Measurements from ENCODE around the gene CHIT1. TPM values are rescaled to one million over a fixed set of nuclear protein-coding genes. Genes with fewer than 3 reads are reported as not detected.

Gene CHIT1
- total and polyA plus RNA-seq, 9 of the 15 experiments (the other 6 are each of a cell fraction or from before 2014, with no cell fraction given) = not detected

DNA sequence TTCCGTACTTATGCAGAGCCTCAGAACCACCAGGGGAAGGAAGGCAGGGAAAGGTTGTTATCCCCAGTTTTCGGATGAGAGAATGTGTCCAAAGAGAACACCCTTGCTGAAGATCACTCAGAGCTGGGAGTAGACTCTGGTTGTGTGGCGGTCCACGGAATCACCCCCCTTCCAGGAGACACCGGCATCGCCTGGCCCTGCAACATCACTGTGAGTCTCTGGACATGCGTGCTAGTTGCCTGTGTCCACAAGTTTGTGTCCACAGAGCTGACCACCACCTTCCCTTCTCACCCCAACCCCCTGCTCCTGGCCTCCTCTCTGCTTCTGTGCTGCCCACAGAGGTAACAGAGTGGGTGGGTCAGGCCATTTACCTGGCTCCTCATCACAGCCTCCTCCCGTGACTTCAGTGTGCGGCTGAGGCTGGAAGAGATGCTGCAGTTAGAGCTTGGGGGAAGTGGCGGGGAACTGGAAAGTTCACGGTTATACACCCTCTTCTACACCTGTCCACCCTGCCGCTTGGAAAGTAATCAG, 61.2 kb downstream of the CHIT1 start (continued):
- TF ChIP-seq, protein P1, sequence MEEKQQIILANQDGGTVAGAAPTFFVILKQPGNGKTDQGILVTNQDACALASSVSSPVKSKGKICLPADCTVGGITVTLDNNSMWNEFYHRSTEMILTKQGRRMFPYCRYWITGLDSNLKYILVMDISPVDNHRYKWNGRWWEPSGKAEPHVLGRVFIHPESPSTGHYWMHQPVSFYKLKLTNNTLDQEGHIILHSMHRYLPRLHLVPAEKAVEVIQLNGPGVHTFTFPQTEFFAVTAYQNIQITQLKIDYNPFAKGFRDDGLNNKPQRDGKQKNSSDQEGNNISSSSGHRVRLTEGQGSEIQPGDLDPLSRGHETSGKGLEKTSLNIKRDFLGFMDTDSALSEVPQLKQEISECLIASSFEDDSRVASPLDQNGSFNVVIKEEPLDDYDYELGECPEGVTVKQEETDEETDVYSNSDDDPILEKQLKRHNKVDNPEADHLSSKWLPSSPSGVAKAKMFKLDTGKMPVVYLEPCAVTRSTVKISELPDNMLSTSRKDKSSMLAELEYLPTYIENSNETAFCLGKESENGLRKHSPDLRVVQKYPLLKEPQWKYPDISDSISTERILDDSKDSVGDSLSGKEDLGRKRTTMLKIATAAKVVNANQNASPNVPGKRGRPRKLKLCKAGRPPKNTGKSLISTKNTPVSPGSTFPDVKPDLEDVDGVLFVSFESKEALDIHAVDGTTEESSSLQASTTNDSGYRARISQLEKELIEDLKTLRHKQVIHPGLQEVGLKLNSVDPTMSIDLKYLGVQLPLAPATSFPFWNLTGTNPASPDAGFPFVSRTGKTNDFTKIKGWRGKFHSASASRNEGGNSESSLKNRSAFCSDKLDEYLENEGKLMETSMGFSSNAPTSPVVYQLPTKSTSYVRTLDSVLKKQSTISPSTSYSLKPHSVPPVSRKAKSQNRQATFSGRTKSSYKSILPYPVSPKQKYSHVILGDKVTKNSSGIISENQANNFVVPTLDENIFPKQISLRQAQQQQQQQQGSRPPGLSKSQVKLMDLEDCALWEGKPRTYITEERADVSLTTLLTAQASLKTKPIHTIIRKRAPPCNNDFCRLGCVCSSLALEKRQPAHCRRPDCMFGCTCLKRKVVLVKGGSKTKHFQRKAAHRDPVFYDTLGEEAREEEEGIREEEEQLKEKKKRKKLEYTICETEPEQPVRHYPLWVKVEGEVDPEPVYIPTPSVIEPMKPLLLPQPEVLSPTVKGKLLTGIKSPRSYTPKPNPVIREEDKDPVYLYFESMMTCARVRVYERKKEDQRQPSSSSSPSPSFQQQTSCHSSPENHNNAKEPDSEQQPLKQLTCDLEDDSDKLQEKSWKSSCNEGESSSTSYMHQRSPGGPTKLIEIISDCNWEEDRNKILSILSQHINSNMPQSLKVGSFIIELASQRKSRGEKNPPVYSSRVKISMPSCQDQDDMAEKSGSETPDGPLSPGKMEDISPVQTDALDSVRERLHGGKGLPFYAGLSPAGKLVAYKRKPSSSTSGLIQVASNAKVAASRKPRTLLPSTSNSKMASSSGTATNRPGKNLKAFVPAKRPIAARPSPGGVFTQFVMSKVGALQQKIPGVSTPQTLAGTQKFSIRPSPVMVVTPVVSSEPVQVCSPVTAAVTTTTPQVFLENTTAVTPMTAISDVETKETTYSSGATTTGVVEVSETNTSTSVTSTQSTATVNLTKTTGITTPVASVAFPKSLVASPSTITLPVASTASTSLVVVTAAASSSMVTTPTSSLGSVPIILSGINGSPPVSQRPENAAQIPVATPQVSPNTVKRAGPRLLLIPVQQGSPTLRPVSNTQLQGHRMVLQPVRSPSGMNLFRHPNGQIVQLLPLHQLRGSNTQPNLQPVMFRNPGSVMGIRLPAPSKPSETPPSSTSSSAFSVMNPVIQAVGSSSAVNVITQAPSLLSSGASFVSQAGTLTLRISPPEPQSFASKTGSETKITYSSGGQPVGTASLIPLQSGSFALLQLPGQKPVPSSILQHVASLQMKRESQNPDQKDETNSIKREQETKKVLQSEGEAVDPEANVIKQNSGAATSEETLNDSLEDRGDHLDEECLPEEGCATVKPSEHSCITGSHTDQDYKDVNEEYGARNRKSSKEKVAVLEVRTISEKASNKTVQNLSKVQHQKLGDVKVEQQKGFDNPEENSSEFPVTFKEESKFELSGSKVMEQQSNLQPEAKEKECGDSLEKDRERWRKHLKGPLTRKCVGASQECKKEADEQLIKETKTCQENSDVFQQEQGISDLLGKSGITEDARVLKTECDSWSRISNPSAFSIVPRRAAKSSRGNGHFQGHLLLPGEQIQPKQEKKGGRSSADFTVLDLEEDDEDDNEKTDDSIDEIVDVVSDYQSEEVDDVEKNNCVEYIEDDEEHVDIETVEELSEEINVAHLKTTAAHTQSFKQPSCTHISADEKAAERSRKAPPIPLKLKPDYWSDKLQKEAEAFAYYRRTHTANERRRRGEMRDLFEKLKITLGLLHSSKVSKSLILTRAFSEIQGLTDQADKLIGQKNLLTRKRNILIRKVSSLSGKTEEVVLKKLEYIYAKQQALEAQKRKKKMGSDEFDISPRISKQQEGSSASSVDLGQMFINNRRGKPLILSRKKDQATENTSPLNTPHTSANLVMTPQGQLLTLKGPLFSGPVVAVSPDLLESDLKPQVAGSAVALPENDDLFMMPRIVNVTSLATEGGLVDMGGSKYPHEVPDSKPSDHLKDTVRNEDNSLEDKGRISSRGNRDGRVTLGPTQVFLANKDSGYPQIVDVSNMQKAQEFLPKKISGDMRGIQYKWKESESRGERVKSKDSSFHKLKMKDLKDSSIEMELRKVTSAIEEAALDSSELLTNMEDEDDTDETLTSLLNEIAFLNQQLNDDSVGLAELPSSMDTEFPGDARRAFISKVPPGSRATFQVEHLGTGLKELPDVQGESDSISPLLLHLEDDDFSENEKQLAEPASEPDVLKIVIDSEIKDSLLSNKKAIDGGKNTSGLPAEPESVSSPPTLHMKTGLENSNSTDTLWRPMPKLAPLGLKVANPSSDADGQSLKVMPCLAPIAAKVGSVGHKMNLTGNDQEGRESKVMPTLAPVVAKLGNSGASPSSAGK (IDR thresholded peaks at IDR 0.05) = no peak
- TF ChIP-seq, protein P2, sequence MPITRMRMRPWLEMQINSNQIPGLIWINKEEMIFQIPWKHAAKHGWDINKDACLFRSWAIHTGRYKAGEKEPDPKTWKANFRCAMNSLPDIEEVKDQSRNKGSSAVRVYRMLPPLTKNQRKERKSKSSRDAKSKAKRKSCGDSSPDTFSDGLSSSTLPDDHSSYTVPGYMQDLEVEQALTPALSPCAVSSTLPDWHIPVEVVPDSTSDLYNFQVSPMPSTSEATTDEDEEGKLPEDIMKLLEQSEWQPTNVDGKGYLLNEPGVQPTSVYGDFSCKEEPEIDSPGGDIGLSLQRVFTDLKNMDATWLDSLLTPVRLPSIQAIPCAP (CRISPR knock-in tag; IDR thresholded peaks at IDR 0.05; ENCODE audit: borderline replicate concordance) = no peak
- no peak for TF ChIP-seq IRF2 (CRISPR knock-in tag; IDR thresholded peaks at IDR 0.05)
- TF ChIP-seq, protein P3, sequence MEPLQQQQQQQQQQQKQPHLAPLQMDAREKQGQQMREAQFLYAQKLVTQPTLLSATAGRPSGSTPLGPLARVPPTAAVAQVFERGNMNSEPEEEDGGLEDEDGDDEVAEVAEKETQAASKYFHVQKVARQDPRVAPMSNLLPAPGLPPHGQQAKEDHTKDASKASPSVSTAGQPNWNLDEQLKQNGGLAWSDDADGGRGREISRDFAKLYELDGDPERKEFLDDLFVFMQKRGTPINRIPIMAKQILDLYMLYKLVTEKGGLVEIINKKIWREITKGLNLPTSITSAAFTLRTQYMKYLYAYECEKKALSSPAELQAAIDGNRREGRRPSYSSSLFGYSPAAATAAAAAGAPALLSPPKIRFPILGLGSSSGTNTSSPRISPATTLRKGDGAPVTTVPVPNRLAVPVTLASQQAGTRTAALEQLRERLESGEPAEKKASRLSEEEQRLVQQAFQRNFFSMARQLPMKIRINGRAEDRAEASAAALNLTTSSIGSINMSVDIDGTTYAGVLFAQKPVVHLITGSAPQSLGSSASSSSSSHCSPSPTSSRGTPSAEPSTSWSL (CRISPR knock-in tag; IDR thresholded peaks at IDR 0.05; ENCODE audit: borderline replicate concordance) = no peak
